ENCODE results near the gene ERC1.

DNA sequence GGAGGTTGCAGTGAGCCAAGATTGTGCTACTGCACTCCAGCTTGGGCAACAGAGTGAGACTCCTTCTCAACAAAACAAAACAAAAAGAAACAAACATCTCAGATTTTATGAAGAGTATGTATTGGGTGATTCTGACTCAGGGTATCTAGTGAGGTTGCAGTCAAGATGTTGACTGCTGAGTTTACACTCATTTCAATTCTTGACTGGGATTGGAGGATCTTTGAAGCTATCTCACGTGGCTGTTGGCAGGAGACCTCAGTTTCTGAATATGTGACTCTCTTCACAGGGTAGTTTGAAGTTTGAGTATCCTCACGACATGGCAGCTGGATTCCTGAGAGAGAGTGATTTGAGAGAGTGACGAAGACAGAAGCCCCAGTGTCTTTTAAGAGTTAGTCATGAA, 29.4 kb downstream of the ERC1 start:
- TF ChIP-seq PPARD (CRISPR knock-in tag; IDR thresholded peaks at IDR 0.05) (no peak), ATF1 (CRISPR knock-in tag; IDR thresholded peaks at IDR 0.05) (no peak), ATF1 (tag; IDR thresholded peaks at IDR 0.05) (no peak), BHLHE40 (IDR thresholded peaks at IDR 0.05; ENCODE audit: low read length) (no peak)
- TF ChIP-seq, protein P1, sequence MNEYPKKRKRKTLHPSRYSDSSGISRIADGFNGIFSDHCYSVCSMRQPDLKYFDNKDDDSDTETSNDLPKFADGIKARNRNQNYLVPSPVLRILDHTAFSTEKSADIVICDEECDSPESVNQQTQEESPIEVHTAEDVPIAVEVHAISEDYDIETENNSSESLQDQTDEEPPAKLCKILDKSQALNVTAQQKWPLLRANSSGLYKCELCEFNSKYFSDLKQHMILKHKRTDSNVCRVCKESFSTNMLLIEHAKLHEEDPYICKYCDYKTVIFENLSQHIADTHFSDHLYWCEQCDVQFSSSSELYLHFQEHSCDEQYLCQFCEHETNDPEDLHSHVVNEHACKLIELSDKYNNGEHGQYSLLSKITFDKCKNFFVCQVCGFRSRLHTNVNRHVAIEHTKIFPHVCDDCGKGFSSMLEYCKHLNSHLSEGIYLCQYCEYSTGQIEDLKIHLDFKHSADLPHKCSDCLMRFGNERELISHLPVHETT (CRISPR knock-in tag; conservative IDR thresholded peaks at IDR 0.05 in 1 of 2, IDR thresholded peaks at IDR 0.05 in 1 of 2) = no peak
- TF ChIP-seq, protein P2, sequence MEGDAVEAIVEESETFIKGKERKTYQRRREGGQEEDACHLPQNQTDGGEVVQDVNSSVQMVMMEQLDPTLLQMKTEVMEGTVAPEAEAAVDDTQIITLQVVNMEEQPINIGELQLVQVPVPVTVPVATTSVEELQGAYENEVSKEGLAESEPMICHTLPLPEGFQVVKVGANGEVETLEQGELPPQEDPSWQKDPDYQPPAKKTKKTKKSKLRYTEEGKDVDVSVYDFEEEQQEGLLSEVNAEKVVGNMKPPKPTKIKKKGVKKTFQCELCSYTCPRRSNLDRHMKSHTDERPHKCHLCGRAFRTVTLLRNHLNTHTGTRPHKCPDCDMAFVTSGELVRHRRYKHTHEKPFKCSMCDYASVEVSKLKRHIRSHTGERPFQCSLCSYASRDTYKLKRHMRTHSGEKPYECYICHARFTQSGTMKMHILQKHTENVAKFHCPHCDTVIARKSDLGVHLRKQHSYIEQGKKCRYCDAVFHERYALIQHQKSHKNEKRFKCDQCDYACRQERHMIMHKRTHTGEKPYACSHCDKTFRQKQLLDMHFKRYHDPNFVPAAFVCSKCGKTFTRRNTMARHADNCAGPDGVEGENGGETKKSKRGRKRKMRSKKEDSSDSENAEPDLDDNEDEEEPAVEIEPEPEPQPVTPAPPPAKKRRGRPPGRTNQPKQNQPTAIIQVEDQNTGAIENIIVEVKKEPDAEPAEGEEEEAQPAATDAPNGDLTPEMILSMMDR (IDR thresholded peaks at IDR 0.05 in 2 of 3, conservative IDR thresholded peaks at IDR 0.05 in 1 of 3; ENCODE audit: insufficient read depth in 2 of 3, low read depth in 1 of 3, low read length in 3 of 3) = no peak

Measured in K562 (cell line).